HuH-7 (cell line): ENCODE measurements around the gene ADIPOQ.
"Not testable (repeated sequence)": the region's sequence is repeated elsewhere in the genome, so short reads cannot be mapped to it uniquely, and the experiment has no call there.

Experiments
- DNase-seq: peaks from one replicate; pipeline ENCODE4 v3.0.0; 2011; ENCODE audit warnings: low spot score

The ADIPOQ gene

GRCh38 chr3:186870421-186871201 is 28.1 kb downstream of the ADIPOQ start:
- no peak for DNase-seq

GRCh38 chr3:186871403-186871924 is 29.0 kb downstream of the ADIPOQ start:
- DNase-seq = no peak

- not testable (repeated sequence) for DNase-seq
Observed at GRCh38 chr3:186873796-186874195, 31.3 kb downstream of the ADIPOQ start.

GRCh38 chr3:186874216-186874615 is 31.7 kb downstream of the ADIPOQ start:
- not testable (repeated sequence) for DNase-seq

GRCh38 chr3:186874841-186875240 is 32.3 kb downstream of the ADIPOQ start:
- DNase-seq = not testable (repeated sequence)

- no peak for DNase-seq
Observed at GRCh38 chr3:186875708-186876107, 33.2 kb downstream of the ADIPOQ start.

- no peak for DNase-seq
Observed at GRCh38 chr3:186879781-186880180, 37.3 kb downstream of the ADIPOQ start.

GRCh38 chr3:186880406-186880805 is 37.9 kb downstream of the ADIPOQ start:
- DNase-seq = no peak

GRCh38 chr3:186882150-186882524 is 39.6 kb downstream of the ADIPOQ start:
- DNase-seq = no peak

GRCh38 chr3:186882881-186883685 is 40.6 kb downstream of the ADIPOQ start:
- DNase-seq = no peak

GRCh38 chr3:186883686-186884058 is 41.2 kb downstream of the ADIPOQ start:
- DNase-seq = no peak

GRCh38 chr3:186884868-186885267 is 42.4 kb downstream of the ADIPOQ start:
- not testable (repeated sequence) for DNase-seq

- DNase-seq = no peak
Observed at GRCh38 chr3:186886202-186886981, 43.9 kb downstream of the ADIPOQ start.

- DNase-seq = not testable (repeated sequence)
Observed at GRCh38 chr3:186887507-186887938, 45.0 kb downstream of the ADIPOQ start.

- DNase-seq = no peak
Observed at GRCh38 chr3:186888569-186888968, 46.1 kb downstream of the ADIPOQ start.

- not testable (repeated sequence) for DNase-seq
Observed at GRCh38 chr3:186889698-186890097, 47.2 kb downstream of the ADIPOQ start.

GRCh38 chr3:186890911-186891310 is 48.4 kb downstream of the ADIPOQ start:
- DNase-seq = no peak

- not testable (repeated sequence) for DNase-seq
Observed at GRCh38 chr3:186893071-186893470, 50.6 kb downstream of the ADIPOQ start.

- DNase-seq = no peak
Observed at GRCh38 chr3:186895406-186895805, 52.9 kb downstream of the ADIPOQ start.

- no peak for DNase-seq
Observed at GRCh38 chr3:186896006-186896405, 53.5 kb downstream of the ADIPOQ start.

- DNase-seq = no peak
Observed at GRCh38 chr3:186896875-186897274, 54.4 kb downstream of the ADIPOQ start.

- no peak for DNase-seq
Observed at GRCh38 chr3:186901135-186901734, 58.7 kb downstream of the ADIPOQ start.
